Panc1 (cell line): ENCODE measurements around the gene CORO7. TPM values are rescaled to one million over a fixed set of nuclear protein-coding genes. Genes with fewer than 3 reads are reported as not detected.

Experiments
- ATAC-seq: fragments of 200-7000 bp; cut with Tn5 transposase; 2 replicates; pipeline ENCODE4 v1.9.1; 2020; ENCODE audit warnings: mild to moderate bottlenecking, moderate library complexity
- BruUV-seq: library from RNA; stranded (reverse); fragments of 400-500 nt; replicated peaks from 2 replicates; lab custom pipeline; 2021; lab: Mats Ljungman, UMichigan
- CTCF ChIA-PET: fragments of 300-600 bp; sonication (Branson Sonifier 250); formaldehyde crosslinking; loops from one replicate; lab custom pipeline; 2022; ENCODE audit warnings: antibody characterized with exemption; lab: Charles Lee
- POLR2A ChIA-PET: fragments of 300-600 bp; sonication (Branson Sonifier 250); formaldehyde crosslinking; loops from one replicate; lab custom pipeline; 2022; ENCODE audit warnings: antibody characterized with exemption; lab: Charles Lee
- DNase-seq: peaks from one replicate; pipeline ENCODE4 v3.0.0-alpha.2; 2010; ENCODE audit warnings: low read depth, low spot score
- H3K27ac ChIP-seq: 2 replicates; pipeline ENCODE4 v1.5.1; 2011; ENCODE audit warnings: mild to moderate bottlenecking, low read length, inconsistent platforms
- H3K27me3 ChIP-seq: fragments of 200-500 bp; sonication (Bioruptor generic); 2 replicates; pipeline ENCODE4 v1.6.0; 2014; ENCODE audit warnings: low read length, inconsistent platforms; ENCODE audit not compliant: control insufficient read depth, insufficient read depth
- H3K36me3 ChIP-seq: fragments of 200-500 bp; sonication (Bioruptor generic); 2 replicates; pipeline ENCODE4 v1.5.1; 2014; ENCODE audit warnings: inconsistent platforms, mild to moderate bottlenecking, low read length, moderate library complexity; ENCODE audit not compliant: control insufficient read depth, insufficient read depth
- H3K4me1 ChIP-seq: 2 replicates; pipeline ENCODE4 v1.5.1; 2011; ENCODE audit warnings: inconsistent platforms, mild to moderate bottlenecking, low read length, moderate library complexity; ENCODE audit not compliant: control insufficient read depth, insufficient read depth
- H3K4me3 ChIP-seq, 2 experiments: 2 replicates each; pipeline ENCODE4 v1.5.1; 2011 to 2012; ENCODE audit warnings: low read depth in 2 of 2, low read length in 2 of 2, mild to moderate bottlenecking in 2 of 2, inconsistent platforms in 1 of 2, moderate library complexity in 1 of 2
- H3K9me3 ChIP-seq: fragments of 200-500 bp; sonication (Bioruptor generic); 2 replicates; pipeline ENCODE4 v1.5.1; 2014; ENCODE audit warnings: low read depth, mild to moderate bottlenecking, inconsistent platforms, low read length, moderate library complexity; ENCODE audit not compliant: control insufficient read depth, insufficient read depth
- POLR2AphosphoS5 ChIP-seq: IDR thresholded peaks from 2 replicates; pipeline ENCODE4 v1.6.1; 2012; ENCODE audit warnings: mild to moderate bottlenecking, low read depth, low read length, moderate library complexity
- SIN3A ChIP-seq: IDR thresholded peaks from 2 replicates; pipeline ENCODE4 v1.6.1; 2012; ENCODE audit warnings: low read depth, mild to moderate bottlenecking, low read length, moderate library complexity, borderline replicate concordance; ENCODE audit not compliant: insufficient read depth
- TCF7L2 ChIP-seq: IDR thresholded peaks from 2 replicates; pipeline ENCODE4 v1.6.1; 2011; ENCODE audit warnings: mild to moderate bottlenecking, low read depth, low read length, inconsistent platforms
- in situ Hi-C: cut with HindIII; loops from 2 replicates; pipeline ENCODE4 v1.10.0; 2016; ENCODE audit warnings: low sequenced_read_pairs, low pct_unique_long_range_greater_than_20kb
- intact Hi-C: fragments of 100-400 bp; cut with micrococcal nuclease; formaldehyde crosslinking; loops from one replicate; pipeline ENCODE4 v1.10.0; 2022; ENCODE audit not compliant: unreplicated experiment
- total RNA-seq: library from RNA; stranded (reverse); gene quantifications from one replicate; pipeline ENCODE4 v1.2.1, GENCODE V29; 2021; ENCODE audit not compliant: unreplicated experiment
- TF ChIP-seq, protein P1 (sequence below), 2 experiments: IDR thresholded peaks; 2 replicates each; pipeline ENCODE4 v1.6.1; 2011 to 2012; ENCODE audit warnings: low read depth in 2 of 2, control low read depth in 1 of 2, low read length in 1 of 2, mild to moderate bottlenecking in 1 of 2, moderate library complexity in 1 of 2; ENCODE audit not compliant: insufficient read depth in 1 of 2
- TF ChIP-seq, protein P2 (sequence below): fragments of 450-650 bp; IDR thresholded peaks from 2 replicates; pipeline ENCODE4 v1.5.1; 2017; ENCODE audit warnings: mild to moderate bottlenecking

CORO7 gene
- total RNA-seq, 1 experiment from 2014 or later, result 37.5 TPM

DNA sequence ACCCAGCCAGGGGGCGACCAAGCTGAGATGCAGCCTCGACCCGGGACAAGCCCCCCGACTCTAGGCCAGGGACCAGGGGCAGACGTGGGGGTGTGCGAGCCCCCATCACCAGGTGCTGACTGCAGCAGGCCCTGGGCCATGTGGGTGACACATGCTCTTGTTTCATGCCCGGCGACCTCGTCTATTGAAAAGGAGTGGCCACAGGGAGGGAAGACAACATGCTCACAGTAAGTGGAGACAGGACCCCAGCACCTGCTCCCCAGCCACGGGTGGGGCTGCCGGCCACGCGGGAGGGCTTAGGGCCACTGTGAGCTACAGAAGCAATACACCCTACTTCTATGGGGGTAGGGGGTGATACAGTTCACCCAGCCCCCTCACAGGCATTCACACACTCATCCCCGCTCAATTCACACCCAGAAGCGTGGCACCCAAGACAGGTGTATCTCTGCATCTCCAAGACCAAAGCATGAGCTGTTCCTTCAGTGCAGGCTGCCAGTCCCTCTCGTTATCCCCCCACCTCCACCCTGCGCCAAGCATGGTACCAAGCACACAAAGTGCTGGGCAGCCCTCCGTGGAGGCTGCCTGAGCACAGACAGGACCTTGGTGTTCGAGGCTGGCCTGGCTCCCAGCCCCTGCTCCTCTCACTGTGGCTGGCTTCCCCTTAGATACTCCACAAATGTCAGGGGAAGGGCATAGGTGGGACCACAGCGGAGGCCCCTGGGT lies 31.2 kb downstream of the CORO7 start:
- Histone ChIP-seq H3K27me3 (no peaks in the 10 kb centered on the region), H3K36me3 (no peaks in the 10 kb centered on the region), H3K4me1 (peaks cover 32% of the 10 kb centered on the region), H3K27ac (no peak overlapping the region), H3K4me3 (no peak overlapping the region), H3K9me3 (no peaks in the 10 kb centered on the region)
- ChIA-PET POLR2A (no interaction called here), CTCF (no interaction called here)
- no peak for DNase-seq
- in situ Hi-C loops, result no loop called here
- intact Hi-C loops, result no loop called here
- no TSS peak for BruUV-seq
- TF ChIP-seq, protein P1, sequence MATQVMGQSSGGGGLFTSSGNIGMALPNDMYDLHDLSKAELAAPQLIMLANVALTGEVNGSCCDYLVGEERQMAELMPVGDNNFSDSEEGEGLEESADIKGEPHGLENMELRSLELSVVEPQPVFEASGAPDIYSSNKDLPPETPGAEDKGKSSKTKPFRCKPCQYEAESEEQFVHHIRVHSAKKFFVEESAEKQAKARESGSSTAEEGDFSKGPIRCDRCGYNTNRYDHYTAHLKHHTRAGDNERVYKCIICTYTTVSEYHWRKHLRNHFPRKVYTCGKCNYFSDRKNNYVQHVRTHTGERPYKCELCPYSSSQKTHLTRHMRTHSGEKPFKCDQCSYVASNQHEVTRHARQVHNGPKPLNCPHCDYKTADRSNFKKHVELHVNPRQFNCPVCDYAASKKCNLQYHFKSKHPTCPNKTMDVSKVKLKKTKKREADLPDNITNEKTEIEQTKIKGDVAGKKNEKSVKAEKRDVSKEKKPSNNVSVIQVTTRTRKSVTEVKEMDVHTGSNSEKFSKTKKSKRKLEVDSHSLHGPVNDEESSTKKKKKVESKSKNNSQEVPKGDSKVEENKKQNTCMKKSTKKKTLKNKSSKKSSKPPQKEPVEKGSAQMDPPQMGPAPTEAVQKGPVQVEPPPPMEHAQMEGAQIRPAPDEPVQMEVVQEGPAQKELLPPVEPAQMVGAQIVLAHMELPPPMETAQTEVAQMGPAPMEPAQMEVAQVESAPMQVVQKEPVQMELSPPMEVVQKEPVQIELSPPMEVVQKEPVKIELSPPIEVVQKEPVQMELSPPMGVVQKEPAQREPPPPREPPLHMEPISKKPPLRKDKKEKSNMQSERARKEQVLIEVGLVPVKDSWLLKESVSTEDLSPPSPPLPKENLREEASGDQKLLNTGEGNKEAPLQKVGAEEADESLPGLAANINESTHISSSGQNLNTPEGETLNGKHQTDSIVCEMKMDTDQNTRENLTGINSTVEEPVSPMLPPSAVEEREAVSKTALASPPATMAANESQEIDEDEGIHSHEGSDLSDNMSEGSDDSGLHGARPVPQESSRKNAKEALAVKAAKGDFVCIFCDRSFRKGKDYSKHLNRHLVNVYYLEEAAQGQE (IDR thresholded peaks at IDR 0.05; ENCODE audit: insufficient read depth in 1 of 2, low read depth in 2 of 2, low read length in 1 of 2), result no peak
- TF ChIP-seq, protein P2, sequence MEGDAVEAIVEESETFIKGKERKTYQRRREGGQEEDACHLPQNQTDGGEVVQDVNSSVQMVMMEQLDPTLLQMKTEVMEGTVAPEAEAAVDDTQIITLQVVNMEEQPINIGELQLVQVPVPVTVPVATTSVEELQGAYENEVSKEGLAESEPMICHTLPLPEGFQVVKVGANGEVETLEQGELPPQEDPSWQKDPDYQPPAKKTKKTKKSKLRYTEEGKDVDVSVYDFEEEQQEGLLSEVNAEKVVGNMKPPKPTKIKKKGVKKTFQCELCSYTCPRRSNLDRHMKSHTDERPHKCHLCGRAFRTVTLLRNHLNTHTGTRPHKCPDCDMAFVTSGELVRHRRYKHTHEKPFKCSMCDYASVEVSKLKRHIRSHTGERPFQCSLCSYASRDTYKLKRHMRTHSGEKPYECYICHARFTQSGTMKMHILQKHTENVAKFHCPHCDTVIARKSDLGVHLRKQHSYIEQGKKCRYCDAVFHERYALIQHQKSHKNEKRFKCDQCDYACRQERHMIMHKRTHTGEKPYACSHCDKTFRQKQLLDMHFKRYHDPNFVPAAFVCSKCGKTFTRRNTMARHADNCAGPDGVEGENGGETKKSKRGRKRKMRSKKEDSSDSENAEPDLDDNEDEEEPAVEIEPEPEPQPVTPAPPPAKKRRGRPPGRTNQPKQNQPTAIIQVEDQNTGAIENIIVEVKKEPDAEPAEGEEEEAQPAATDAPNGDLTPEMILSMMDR, result no peak
- TF ChIP-seq TCF7L2 (no peak), SIN3A (no peak; the same call in 1 of the 2 replicates), POLR2AphosphoS5 (no peak)
- no peak for ATAC-seq

DNA sequence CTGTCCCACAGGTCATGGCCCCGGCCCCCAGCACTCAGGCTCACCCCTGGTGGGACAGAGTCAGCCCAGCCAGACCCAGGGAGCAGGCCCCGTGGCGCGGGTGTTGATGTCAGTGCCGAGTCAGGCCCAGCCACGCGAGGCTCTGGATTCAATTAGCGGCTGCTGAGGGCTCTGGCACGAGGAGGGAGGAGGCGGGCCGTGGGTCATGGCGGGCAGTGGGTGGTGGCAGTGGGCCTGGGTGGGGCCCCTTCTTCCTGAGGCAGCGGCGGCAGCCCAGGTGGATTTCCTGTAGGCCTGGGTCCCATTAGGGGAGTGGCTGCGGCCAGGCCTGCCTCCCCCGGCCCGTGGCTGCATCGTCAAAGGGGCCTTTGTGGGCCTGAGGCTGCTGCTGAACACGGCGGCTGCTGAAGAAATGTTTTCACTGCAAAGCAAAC lies 31.9 kb downstream of the CORO7 start:
- in situ Hi-C loops (no loop called here), intact Hi-C loops (no loop called here)
- ChIA-PET POLR2A (no interaction called here), CTCF (no interaction called here)
- TF ChIP-seq TCF7L2, result no peak
- TF ChIP-seq POLR2AphosphoS5, result no peak; the same call in 1 of the 2 replicates
- TF ChIP-seq SIN3A, result no peak; the same call in 1 of the 2 replicates
- TF ChIP-seq, protein P2, result no peak
- TF ChIP-seq, protein P1 (IDR thresholded peaks at IDR 0.05; ENCODE audit: insufficient read depth in 1 of 2, low read depth in 2 of 2, low read length in 1 of 2), result no peak
- DNase-seq, result no peak
- H3K9me3 ChIP-seq, result no peaks in the 10 kb centered on the region
- H3K27ac ChIP-seq, result no peak overlapping the region
- BruUV-seq, result no TSS peak
- H3K4me3 ChIP-seq, result no peak overlapping the region
- no peaks in the 10 kb centered on the region for H3K36me3 ChIP-seq
- peaks cover 33% of the 10 kb centered on the region for H3K4me1 ChIP-seq
- H3K27me3 ChIP-seq, result no peaks in the 10 kb centered on the region
- ATAC-seq, result no peak
